Measurements from ENCODE around the gene POLD2.

POLD2 gene

DNA sequence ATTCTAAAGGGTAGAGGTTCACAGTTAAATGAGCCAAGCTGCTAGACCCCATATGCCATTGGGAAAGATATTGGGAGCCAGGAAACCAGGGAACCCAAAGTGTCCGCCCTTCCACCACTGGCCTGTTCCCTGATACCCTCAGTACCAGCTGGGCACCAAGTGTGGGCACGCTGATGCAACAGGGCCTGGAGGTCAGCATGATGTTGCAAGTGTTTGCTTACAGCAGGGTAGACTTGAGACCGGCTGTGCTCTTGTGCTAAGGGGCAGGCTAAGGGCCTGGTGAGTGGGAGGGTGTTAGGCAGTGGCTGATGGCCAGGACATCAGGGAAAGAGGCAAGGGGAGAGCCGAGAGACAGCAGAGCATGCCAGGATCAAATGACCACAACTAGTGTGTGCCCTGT, 38.8 kb upstream of the POLD2 start:
- no peak overlapping the region for H3K4me3 ChIP-seq (ENCODE audit: low read depth, low read length)
- TF ChIP-seq, protein P1, sequence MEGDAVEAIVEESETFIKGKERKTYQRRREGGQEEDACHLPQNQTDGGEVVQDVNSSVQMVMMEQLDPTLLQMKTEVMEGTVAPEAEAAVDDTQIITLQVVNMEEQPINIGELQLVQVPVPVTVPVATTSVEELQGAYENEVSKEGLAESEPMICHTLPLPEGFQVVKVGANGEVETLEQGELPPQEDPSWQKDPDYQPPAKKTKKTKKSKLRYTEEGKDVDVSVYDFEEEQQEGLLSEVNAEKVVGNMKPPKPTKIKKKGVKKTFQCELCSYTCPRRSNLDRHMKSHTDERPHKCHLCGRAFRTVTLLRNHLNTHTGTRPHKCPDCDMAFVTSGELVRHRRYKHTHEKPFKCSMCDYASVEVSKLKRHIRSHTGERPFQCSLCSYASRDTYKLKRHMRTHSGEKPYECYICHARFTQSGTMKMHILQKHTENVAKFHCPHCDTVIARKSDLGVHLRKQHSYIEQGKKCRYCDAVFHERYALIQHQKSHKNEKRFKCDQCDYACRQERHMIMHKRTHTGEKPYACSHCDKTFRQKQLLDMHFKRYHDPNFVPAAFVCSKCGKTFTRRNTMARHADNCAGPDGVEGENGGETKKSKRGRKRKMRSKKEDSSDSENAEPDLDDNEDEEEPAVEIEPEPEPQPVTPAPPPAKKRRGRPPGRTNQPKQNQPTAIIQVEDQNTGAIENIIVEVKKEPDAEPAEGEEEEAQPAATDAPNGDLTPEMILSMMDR (IDR thresholded peaks at IDR 0.05; ENCODE audit: low read depth, low read length) = no peak

DNA sequence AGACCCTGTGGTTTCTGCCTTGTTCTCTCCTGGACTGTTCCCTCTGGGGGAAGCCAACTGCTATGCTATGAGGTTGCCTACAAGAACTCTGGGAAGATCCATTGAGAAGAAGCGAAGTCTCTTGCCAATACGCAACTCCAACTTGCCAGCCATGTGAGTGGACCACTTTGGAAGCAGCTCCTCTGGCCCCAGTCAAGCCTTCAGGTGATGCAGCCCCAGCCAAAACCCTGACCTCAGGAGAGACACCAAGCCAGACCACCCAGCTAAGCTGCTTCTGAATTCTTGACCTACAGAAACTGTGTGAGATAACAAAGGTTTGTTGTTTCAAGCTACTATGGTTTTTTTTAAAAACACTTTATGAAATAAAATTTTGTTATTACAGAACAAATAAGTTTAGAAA, 38.0 kb upstream of the POLD2 start:
- H3K4me3 ChIP-seq (ENCODE audit: low read depth, low read length) = no peak overlapping the region

DNA sequence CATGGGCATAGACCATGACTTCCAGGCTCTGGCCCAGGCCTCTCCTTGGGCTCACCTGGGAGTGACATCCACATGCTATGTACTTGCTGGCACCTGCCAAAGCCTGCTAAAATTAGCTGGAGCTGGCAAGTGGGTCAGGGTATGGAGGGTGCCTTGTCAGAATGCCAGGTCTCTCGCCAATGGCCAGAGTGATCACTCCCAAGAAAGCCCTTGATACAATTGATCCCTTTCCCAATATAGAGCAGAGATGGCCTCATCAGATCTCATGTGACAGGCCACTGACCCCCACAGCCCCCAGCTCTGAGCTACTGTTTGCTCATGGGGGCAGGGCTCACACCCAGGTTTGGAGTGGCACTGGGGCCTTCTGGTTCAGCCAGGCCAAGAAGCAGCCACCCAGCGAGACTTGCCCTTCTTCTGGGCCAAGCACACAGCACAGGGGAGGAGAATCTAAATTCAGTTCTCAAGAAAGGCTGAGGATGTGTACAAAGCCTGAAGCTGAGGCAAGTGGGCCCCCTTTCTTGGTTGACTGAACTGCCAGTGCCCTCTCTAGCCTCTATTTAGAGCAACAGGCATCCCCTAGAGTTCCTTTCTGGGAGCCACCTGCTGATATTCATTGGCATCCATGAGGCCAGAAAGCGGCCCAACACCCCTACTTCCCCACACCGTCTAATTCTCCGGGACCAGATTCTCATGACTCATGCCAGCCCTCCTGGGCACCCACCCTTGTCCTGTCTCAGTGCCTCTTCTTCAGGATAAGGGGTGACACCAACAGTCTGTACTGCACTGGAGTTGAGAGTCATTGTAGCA, 36.7 kb upstream of the POLD2 start:
- TF ChIP-seq, protein P1 (IDR thresholded peaks at IDR 0.05; ENCODE audit: low read depth, low read length) = no peak
- H3K4me3 ChIP-seq (ENCODE audit: low read depth, low read length) = no peak overlapping the region

More for the DNA sequence above, 38.0 kb upstream of the POLD2 start:
- TF ChIP-seq, protein P1 (IDR thresholded peaks at IDR 0.05; ENCODE audit: low read depth, low read length) = no peak

DNA sequence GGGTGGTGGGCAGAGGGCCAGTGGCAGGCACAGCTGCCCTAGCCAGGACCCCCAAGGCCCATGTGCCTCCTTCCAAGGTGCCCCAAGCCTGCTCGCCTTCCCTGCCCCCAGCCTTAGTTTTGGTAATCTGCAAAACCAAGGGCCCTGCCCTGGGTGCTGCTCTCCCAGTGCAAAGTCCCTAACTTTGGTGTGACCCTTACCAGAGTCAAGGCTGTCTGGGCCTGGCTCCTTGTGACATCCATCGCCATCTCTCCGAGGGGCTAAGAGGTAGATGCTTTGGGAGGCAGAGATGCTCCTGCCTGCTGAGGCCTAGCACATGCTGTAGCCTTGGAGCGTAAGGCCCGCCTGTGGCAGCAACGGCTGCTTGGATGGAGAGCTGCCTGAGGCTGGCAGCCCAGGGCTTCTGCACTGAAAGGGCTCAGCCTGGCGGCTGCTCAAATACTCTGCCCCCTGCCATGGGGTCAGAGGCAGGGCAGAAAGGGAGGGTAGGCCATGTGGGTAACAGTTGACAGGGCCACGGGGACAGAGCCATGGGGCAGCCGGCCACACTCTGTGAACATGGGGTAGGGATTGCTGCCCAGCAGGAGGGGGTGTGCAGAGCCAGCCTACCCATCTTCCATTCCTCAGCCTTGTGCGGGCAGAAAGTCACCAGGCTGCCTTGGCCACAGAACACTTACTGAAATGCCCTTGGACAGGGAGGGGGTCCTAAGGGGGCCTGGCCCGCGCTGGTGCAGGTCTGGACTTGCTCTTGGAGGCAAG, 35.7 kb upstream of the POLD2 start:
- H3K4me3 ChIP-seq (ENCODE audit: low read depth, low read length) = no peak overlapping the region
- TF ChIP-seq, protein P1 (IDR thresholded peaks at IDR 0.05; ENCODE audit: low read depth, low read length) = no peak

DNA sequence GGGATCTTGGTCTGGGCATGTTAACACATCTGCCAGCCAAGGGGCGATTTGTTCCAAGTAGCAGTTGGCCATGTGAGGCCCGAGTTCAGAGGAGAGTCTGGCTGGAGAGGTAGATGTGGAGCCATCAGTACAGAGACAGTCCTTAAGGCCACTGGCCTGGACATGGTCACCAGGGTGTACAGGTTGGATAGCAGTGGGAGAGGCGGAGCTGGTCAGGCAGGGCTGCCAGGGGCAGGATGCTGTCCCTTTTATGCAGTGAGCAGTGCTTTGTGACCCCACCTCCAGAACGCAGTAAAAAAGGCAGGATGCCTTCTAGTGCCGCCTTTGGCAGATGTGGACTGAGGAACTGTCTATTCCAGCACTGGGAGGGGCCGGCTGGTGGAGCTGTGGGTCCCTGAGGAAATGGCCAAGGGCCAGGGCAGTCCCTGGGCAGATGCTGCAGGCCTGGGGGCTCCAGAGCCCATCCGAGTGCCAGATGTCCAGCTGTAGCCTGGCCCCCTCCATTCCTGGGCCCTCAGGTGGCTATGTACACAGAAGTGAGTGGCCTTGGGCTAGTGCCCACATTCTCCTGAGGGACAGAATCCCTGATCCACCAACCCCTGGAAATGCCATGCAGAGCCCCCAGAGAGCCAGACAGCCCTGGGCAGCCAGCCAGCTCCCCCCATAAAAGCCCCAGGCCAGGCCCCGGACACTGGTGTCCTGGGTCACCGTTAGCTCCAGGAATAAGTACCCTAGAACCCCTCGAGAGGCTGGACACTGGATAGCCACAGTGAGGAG, 34.9 kb upstream of the POLD2 start:
- TF ChIP-seq, protein P1 (IDR thresholded peaks at IDR 0.05; ENCODE audit: low read depth, low read length) = no peak
- H3K4me3 ChIP-seq (ENCODE audit: low read depth, low read length) = no peak overlapping the region

DNA sequence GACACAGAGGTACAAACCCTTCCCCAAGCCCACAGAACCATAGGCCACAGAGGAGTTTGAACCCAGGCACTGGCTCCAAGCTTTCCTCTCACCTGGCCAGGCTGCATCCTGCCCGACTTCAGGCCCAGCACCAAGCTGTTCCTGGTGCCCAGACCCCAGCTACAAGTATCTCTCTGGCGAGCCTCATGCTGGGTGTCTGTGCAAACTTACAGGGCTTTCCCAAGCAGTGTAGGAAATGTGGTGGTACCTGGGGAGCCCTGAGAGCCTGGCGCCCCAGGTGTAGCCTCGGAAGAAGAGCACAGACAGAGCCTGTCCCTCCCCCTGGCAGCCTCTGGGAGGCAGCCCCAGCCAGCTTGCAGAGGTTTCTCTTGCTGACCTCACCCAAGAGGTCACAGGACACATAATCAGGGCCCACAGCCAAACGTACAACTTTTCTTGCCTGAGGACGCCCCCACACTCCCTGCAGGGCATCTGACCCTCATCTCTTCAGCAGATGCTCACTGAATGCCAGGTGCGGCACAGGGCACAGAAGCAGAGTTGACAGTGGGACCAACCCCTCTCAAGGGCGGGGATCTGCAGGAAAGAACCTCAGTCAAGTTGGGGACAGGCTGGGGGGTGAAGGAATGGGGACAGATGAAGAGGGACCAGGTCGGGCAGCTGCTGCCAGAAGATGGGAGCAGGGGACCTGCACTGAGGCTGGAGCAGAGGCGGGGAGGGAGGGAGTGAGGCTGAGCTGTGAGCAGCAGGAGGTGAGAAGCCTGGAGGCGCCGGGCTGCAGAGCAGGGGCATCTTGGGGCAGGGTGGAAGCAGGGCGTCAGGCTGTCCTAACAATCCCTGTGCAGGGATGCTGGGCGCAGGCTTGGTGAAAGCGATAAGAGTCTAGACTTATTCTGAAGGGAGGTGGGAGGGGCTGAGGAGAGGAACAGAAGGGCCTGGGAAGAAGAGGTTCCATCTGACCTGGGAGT, 34.0 kb upstream of the POLD2 start:
- TF ChIP-seq, protein P1 (IDR thresholded peaks at IDR 0.05; ENCODE audit: low read depth, low read length) = no peak
- no peak overlapping the region for H3K4me3 ChIP-seq (ENCODE audit: low read depth, low read length)

All from WI38 (cell line).